A549 (cell line): ENCODE results near the gene DBH. TPM values are rescaled to one million over a fixed set of nuclear protein-coding genes. Genes with fewer than 3 reads are reported as not detected.

Experiments used
- ATAC-seq, 2 experiments: fragments of 200-7000 bp in 1 of 2; fragments of >200 bp in 1 of 2; cut with Nextera tagmentation in 1 of 2; cut with Tn5 transposase in 1 of 2; 3 replicates each; pipeline versions ENCODE4 v1.8.0 to v1.9.1; 2018 to 2020; ENCODE audit warnings: mild to moderate bottlenecking in 1 of 2, moderate library complexity in 1 of 2
- CTCF ChIA-PET: fragments of 300-600 bp; sonication (Branson Sonifier 250); formaldehyde crosslinking; extraction: SDS; loops from one replicate; lab custom pipeline; 2021; ENCODE audit warnings: antibody characterized with exemption, inconsistent platforms; lab: Yijun Ruan, JAX
- POLR2A ChIA-PET: fragments of 350-600 bp; formaldehyde crosslinking; extraction: SDS; loops from one replicate; lab custom pipeline; 2021; ENCODE audit warnings: antibody characterized with exemption, inconsistent platforms; lab: Yijun Ruan, JAX
- DNase-seq, 2 experiments: peaks; one replicate each; pipeline versions ENCODE4 v3.0.0 to v3.0.0-alpha.2; 2011 to 2016; ENCODE audit warnings: low read depth in 1 of 2, low spot score in 1 of 2
- FAIRE-seq: peaks from 2 replicates; lab custom pipeline; 2011; peaks lifted over from hg19 to GRCh38; lab: Jason Lieb, UNC
- H3K27ac ChIP-seq, 2 experiments: fragments of >200 bp; sonication (Bioruptor Twin); formaldehyde crosslinking; 3 replicates each; pipeline ENCODE4 v1.5.1; 2016 to 2017
- H3K4me1 ChIP-seq: fragments of >200 bp; sonication (Bioruptor Twin); formaldehyde crosslinking; 3 replicates; pipeline ENCODE4 v1.6.1; 2016
- H3K4me2 ChIP-seq: fragments of >200 bp; sonication (Bioruptor Twin); formaldehyde crosslinking; 3 replicates; pipeline ENCODE4 v1.6.1; 2016
- H3K4me3 ChIP-seq: fragments of >200 bp; sonication (Bioruptor Twin); formaldehyde crosslinking; 3 replicates; pipeline ENCODE4 v1.5.1; 2016
- H3K9me3 ChIP-seq: fragments of >200 bp; sonication (Bioruptor Twin); formaldehyde crosslinking; 3 replicates; pipeline ENCODE4 v1.6.1; 2016
- CHD4 ChIP-seq: fragments of 200-600 bp; sonication (generic); IDR thresholded peaks from 2 replicates; pipeline ENCODE4 v1.6.1; 2016; ENCODE audit warnings: antibody characterized with exemption, mild to moderate bottlenecking, borderline replicate concordance
- CTCF ChIP-seq: fragments of >200 bp; sonication (Bioruptor Twin); formaldehyde crosslinking; IDR thresholded peaks from 3 replicates; pipeline ENCODE4 v1.5.1; 2016
- E2F6 ChIP-seq: IDR thresholded peaks from 2 replicates; pipeline ENCODE4 v1.6.1; 2012; ENCODE audit warnings: low read depth, borderline replicate concordance
- EHMT2 ChIP-seq: fragments of 200-600 bp; sonication (generic); IDR thresholded peaks from 2 replicates; pipeline ENCODE4 v1.6.1; 2016; ENCODE audit warnings: antibody characterized with exemption, low read depth, mild to moderate bottlenecking, moderate library complexity
- FOSB ChIP-seq: fragments of 250-450 bp; sonication (Bioruptor Pico); IDR thresholded peaks from 2 replicates; pipeline ENCODE4 v1.5.0; 2020; ENCODE audit warnings: mild to moderate bottlenecking, moderate library complexity
- FOXS1 ChIP-seq: fragments of 250-450 bp; sonication (Bioruptor Pico); IDR thresholded peaks from 2 replicates; pipeline ENCODE4 v1.5.0; 2020; ENCODE audit warnings: mild to moderate bottlenecking, moderate library complexity
- GATA3 ChIP-seq: IDR thresholded peaks from 2 replicates; pipeline ENCODE4 v1.6.1; 2012; ENCODE audit warnings: borderline replicate concordance
- HDAC2 ChIP-seq: fragments of 200-600 bp; sonication (generic); IDR thresholded peaks from 2 replicates; pipeline ENCODE4 v1.6.1; 2016
- HOXB5 ChIP-seq: fragments of 250-450 bp; sonication (Bioruptor Pico); IDR thresholded peaks from 2 replicates; pipeline ENCODE4 v1.5.0; 2020; ENCODE audit warnings: mild to moderate bottlenecking, moderate library complexity
- JUN ChIP-seq, 2 experiments: fragments of >200 bp; sonication (Bioruptor Twin); formaldehyde crosslinking; IDR thresholded peaks; 2 replicates in 1 of 2; 3 replicates in 1 of 2; pipeline ENCODE4 v1.6.1; 2016 to 2017
- JUNB ChIP-seq: fragments of >200 bp; sonication (Bioruptor Twin); formaldehyde crosslinking; IDR thresholded peaks from 2 replicates; pipeline ENCODE4 v1.6.1; 2016
- MAZ ChIP-seq: fragments of 150-350 bp; IDR thresholded peaks from 2 replicates; pipeline ENCODE4 v1.6.1; 2014; ENCODE audit warnings: antibody characterized with exemption, low read depth, low read length, borderline replicate concordance
- NPAS2 ChIP-seq: fragments of 250-450 bp; sonication (Bioruptor Pico); IDR thresholded peaks from 2 replicates; pipeline ENCODE4 v1.8.0; 2022; ENCODE audit warnings: mild to moderate bottlenecking, moderate library complexity, borderline replicate concordance
- RCOR1 ChIP-seq: fragments of 150-350 bp; IDR thresholded peaks from 2 replicates; pipeline ENCODE4 v1.6.1; 2014; ENCODE audit warnings: antibody characterized with exemption, low read length, low read depth
- RFX5 ChIP-seq: fragments of 450-650 bp; IDR thresholded peaks from 2 replicates; pipeline ENCODE4 v1.7.1; 2014; ENCODE audit warnings: antibody characterized with exemption, mild to moderate bottlenecking, moderate library complexity
- TFCP2L1 ChIP-seq: fragments of 250-450 bp; sonication (Bioruptor Pico); IDR thresholded peaks from 2 replicates; pipeline ENCODE4 v1.5.0; 2021; ENCODE audit warnings: mild to moderate bottlenecking
- ZC3H11A ChIP-seq: fragments of 450-650 bp; IDR thresholded peaks from 2 replicates; pipeline ENCODE4 v1.6.1; 2014; ENCODE audit warnings: antibody characterized with exemption, mild to moderate bottlenecking
- ZNF302 ChIP-seq: fragments of 250-450 bp; sonication (Bioruptor Pico); IDR thresholded peaks from 2 replicates; pipeline ENCODE4 v1.9.0; 2021; ENCODE audit warnings: inconsistent platforms, mild to moderate bottlenecking, moderate library complexity
- ZSCAN20 ChIP-seq: fragments of 250-450 bp; sonication (Bioruptor Pico); IDR thresholded peaks from 2 replicates; pipeline ENCODE4 v1.8.0; 2022; ENCODE audit warnings: mild to moderate bottlenecking, moderate library complexity
- WGBS: methylation state at CpG from one replicate; pipeline ENCODE4 v1.1.6; 2017; ENCODE audit errors: missing lambda C conversion rate; 5-methylcytosine and 5-hydroxymethylcytosine counted together
- polyA plus RNA-seq, 4 experiments: library from polyadenylated mRNA; depleted of rRNA in 3 of 4; stranded (reverse); fragments of >200 nt; fragmentation: RNase III in 1 of 4; extraction: RNeasy Plus Mini Kit Qiagen cat#74134 plus additional on column Dnase treatment in 1 of 4; gene quantifications; 2 replicates in 3 of 4; 3 replicates in 1 of 4; pipeline ENCODE4 v1.2.3, GENCODE V29; 2011 to 2017
- TF ChIP-seq, protein P1 (sequence below): fragments of >200 bp; sonication (Bioruptor Twin); formaldehyde crosslinking; IDR thresholded peaks from 2 replicates; pipeline ENCODE4 v1.6.1; 2016
- TF ChIP-seq, protein P2 (sequence below): IDR thresholded peaks from 2 replicates; pipeline ENCODE4 v1.6.1; 2012
- TF ChIP-seq, protein P3 (sequence below): fragments of 250-450 bp; sonication (Bioruptor Pico); IDR thresholded peaks from 2 replicates; pipeline ENCODE4 v1.5.0; 2020; ENCODE audit warnings: low read depth, mild to moderate bottlenecking, moderate library complexity
- TF ChIP-seq, protein P4 (sequence below): fragments of 150-350 bp; IDR thresholded peaks from 2 replicates; pipeline ENCODE4 v1.6.1; 2014; ENCODE audit warnings: low read depth, mild to moderate bottlenecking, low read length

The DBH gene
- polyA plus RNA-seq, 2 of the 4 experiments (the other 2 are of a cell fraction): not detected

DNA sequence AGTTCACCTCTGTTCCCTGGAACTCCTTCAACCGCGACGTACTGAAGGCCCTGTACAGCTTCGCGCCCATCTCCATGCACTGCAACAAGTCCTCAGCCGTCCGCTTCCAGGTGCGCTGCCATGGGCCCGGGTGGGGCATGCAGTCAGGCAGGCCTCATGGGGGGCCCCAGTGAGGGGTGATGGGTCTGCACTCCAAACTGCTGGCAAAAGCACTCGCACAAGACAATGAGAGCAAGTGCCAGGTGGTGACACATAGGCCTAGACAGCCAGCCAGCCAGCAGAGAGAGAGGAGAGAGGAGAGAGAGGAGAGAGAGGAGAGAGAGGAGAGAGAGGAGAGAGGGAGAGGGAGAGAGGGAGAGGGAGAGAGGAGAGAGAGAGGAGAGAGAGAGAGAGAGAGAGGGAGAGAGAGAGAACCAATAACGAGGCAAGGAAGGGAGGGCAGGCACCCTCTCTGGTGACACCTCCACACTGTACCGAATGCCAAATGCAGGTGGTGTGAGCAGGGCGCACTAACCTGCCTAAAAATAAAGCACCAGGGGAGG, 21.0 kb downstream of the DBH start:
- POLR2A ChIA-PET: no interaction called here
- no peak for FAIRE-seq
- Histone ChIP-seq H3K4me2 (no peak overlapping the region), H3K4me1 (peaks cover 15% of the 10 kb centered on the region; the same call in 2 of the 3 replicates), H3K4me3 (no peak overlapping the region), H3K27ac (no peak overlapping the region), H3K9me3 (no peaks in the 10 kb centered on the region)
- WGBS: 91% methylated on average over 11 of the region's 13 CpGs
- CTCF ChIA-PET: no interaction called here
- TF ChIP-seq RCOR1: no peak
- TF ChIP-seq CTCF: no peak
- TF ChIP-seq FOXS1: no peak
- TF ChIP-seq HOXB5 (CRISPR knock-in tag): no peak
- no peak for TF ChIP-seq MAZ
- no peak for TF ChIP-seq JUN (IDR thresholded peaks at IDR 0.05)
- TF ChIP-seq, protein P1, sequence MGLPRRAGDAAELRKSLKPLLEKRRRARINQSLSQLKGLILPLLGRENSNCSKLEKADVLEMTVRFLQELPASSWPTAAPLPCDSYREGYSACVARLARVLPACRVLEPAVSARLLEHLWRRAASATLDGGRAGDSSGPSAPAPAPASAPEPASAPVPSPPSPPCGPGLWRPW: no peak
- TF ChIP-seq, protein P2, sequence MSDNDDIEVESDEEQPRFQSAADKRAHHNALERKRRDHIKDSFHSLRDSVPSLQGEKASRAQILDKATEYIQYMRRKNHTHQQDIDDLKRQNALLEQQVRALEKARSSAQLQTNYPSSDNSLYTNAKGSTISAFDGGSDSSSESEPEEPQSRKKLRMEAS: no peak
- TF ChIP-seq, protein P3, sequence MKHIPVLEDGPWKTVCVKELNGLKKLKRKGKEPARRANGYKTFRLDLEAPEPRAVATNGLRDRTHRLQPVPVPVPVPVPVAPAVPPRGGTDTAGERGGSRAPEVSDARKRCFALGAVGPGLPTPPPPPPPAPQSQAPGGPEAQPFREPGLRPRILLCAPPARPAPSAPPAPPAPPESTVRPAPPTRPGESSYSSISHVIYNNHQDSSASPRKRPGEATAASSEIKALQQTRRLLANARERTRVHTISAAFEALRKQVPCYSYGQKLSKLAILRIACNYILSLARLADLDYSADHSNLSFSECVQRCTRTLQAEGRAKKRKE (CRISPR knock-in tag): no peak
- no peak for TF ChIP-seq CHD4
- TF ChIP-seq ZNF302 (CRISPR knock-in tag): no peak
- TF ChIP-seq ZC3H11A: no peak
- TF ChIP-seq RFX5: no peak
- no peak for TF ChIP-seq ZSCAN20 (CRISPR knock-in tag)
- no peak for TF ChIP-seq FOSB (CRISPR knock-in tag)
- no peak for TF ChIP-seq JUNB
- TF ChIP-seq, protein P4, sequence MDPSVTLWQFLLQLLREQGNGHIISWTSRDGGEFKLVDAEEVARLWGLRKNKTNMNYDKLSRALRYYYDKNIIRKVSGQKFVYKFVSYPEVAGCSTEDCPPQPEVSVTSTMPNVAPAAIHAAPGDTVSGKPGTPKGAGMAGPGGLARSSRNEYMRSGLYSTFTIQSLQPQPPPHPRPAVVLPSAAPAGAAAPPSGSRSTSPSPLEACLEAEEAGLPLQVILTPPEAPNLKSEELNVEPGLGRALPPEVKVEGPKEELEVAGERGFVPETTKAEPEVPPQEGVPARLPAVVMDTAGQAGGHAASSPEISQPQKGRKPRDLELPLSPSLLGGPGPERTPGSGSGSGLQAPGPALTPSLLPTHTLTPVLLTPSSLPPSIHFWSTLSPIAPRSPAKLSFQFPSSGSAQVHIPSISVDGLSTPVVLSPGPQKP: no peak
- TF ChIP-seq HDAC2: no peak
- ATAC-seq: no peak
- DNase-seq: no peak

DNA sequence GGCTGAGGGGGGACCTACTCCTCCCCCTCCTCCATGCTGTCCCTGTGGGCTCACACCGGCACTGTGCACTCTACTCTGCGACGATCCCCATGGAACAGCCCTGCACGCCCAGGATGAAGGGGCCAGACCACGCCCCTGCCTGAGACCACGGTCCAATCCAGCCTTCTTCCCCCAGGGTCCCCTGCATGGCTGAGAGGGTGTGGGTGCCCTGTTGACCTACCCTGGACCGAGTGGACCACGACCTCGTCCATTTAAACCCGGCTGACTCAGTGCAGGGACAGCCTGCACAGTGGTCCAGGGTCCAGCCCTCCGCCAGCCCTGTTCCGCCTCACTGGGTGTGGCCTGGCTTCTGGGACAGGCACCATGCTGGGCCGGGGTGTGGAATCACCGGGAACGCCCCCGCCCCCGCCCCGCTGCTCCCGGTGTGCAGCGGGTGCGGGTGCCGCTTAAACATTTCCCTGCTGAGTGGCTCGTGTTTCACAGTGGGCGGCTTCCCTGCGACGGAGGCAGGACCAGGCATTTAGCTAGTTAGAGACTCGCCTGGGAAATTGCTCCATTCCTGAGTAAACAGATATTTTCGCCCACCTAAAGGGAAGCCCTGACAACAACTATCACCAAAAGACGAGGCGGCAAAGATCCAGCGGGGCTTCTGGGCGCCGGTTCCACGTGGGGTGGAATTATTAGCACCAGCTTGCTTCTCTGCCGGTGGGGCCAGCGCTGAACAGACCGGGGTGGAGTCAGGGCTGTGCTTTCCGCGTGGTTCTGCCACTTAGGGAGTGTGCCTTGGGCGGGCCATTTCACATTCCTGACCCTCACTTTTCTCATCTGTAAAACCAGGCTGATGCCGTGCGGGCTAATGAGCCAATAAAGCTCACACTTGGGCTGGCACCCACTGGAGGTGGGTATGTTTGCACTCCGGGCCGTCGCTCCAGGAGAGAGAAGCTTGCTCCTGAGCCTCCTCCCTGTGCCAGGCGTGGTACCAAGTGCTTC, 22.6 kb downstream of the DBH start:
- 25% methylated on average over 21 of the region's 46 CpGs for WGBS
- Histone ChIP-seq H3K4me1 (peaks cover 15% of the 10 kb centered on the region; the same call in 2 of the 3 replicates), H3K4me3 (peak overlapping the region; percentile 33), H3K27ac (peak overlapping the region in 1 of 2 experiments; percentile 13; a peak in 2 of 6 replicates), H3K9me3 (no peaks in the 10 kb centered on the region), H3K4me2 (peak overlapping the region; percentile 79)
- peak; percentile 78 to 90 for ATAC-seq
- CTCF ChIA-PET: interaction anchor here (0.9 to 1.5 kb wide), 6 partner anchors 9 to 84 kb away, joined by 3 to 4 read pairs (median 3); no protein-coding TSS in a partner anchor
- DNase-seq: peak; percentile 18 to 72
- FAIRE-seq: no peak
- POLR2A ChIA-PET: interaction anchor here (0.5 kb wide), 1 partner anchor 410 kb away, joined by 4 read pairs; no protein-coding TSS in a partner anchor
- 0 out of 2 replicates have a peak, but pooled peaks have one; percentile 15 for TF ChIP-seq E2F6
- no peak for TF ChIP-seq EHMT2
- TF ChIP-seq NPAS2 (CRISPR knock-in tag): no peak
- TF ChIP-seq TFCP2L1 (CRISPR knock-in tag): no peak
- TF ChIP-seq, protein P4: no peak
- TF ChIP-seq GATA3: no peak
- TF ChIP-seq ZC3H11A: no peak
